ENCODE measurements around the gene PYGB.

DNA sequence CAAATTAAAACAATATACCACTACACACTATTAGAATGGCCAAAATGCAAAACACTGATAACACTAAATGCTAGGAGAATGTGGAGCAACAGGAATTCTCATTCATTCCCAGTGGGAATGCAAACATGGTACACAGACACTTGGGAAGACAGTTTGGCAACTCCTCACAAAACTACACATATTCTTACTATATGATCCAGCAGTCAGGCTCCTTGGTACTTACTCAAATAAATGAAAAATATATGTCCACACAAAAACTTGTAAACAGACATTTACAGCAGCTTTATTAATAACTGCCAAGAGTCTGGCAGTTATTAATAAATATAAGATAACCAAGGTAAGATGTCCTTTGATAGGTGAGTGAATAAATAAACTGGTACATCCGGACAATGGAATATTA is 97.8 kb downstream of the PYGB start:
- TF ChIP-seq CTCF (IDR thresholded peaks at IDR 0.05) (no peak), POLR2A (IDR thresholded peaks at IDR 0.05) (no peak)
